Caco-2 (cell line): Measurements from ENCODE around the gene AGAP1. TPM values are rescaled to one million over a fixed set of nuclear protein-coding genes. Genes with fewer than 3 reads are reported as not detected.

Experiments
- BruUV-seq: library from RNA; stranded (reverse); fragments of 400-500 nt; replicated peaks from 2 replicates; lab custom pipeline; 2021; lab: Mats Ljungman, UMichigan
- CTCF ChIA-PET: fragments of 300-600 bp; sonication (Branson Sonifier 250); formaldehyde crosslinking; loops from one replicate; lab custom pipeline; 2022; ENCODE audit warnings: antibody characterized with exemption; lab: Charles Lee
- POLR2A ChIA-PET: fragments of 300-600 bp; sonication (Branson Sonifier 250); formaldehyde crosslinking; loops from one replicate; lab custom pipeline; 2022; ENCODE audit warnings: antibody characterized with exemption; lab: Charles Lee
- DNase-seq, 2 experiments: peaks; one replicate each; pipeline versions ENCODE4 v3.0.0 to v3.0.0-alpha.2; 2020 to 2022
- H3K27me3 ChIP-seq: replicated peaks from 2 replicates; pipeline ENCODE4 v1.6.0; 2011; ENCODE audit warnings: low read length; ENCODE audit not compliant: control insufficient read depth, insufficient read depth
- H3K36me3 ChIP-seq: 2 replicates; pipeline ENCODE4 v1.5.1; 2011; ENCODE audit warnings: low read length; ENCODE audit not compliant: control insufficient read depth, insufficient read depth
- H3K4me1 ChIP-seq: fragments of 250-450 bp; sonication (Bioruptor Pico); 2 replicates; pipeline ENCODE4 v1.5.1; 2020; ENCODE audit warnings: mild to moderate bottlenecking
- H3K4me3 ChIP-seq: 2 replicates; pipeline ENCODE4 v1.5.1; 2011; ENCODE audit warnings: low read depth, mild to moderate bottlenecking, control low read depth, low read length
- H3K9me3 ChIP-seq: fragments of 250-450 bp; sonication (Bioruptor Pico); 2 replicates; pipeline ENCODE4 v1.5.1; 2020; ENCODE audit warnings: mild to moderate bottlenecking, moderate library complexity
- H3K27ac Mint-ChIP-seq: one replicate; pipeline ENCODE4 v1.8.0; 2022; ENCODE audit warnings: mixed read lengths; ENCODE audit not compliant: unreplicated experiment
- H3K27me3 Mint-ChIP-seq: one replicate; pipeline ENCODE4 v1.8.0; 2022; ENCODE audit warnings: mixed read lengths; ENCODE audit not compliant: insufficient read depth, unreplicated experiment
- H3K36me3 Mint-ChIP-seq: one replicate; pipeline ENCODE4 v1.8.0; 2022; ENCODE audit warnings: mild to moderate bottlenecking, mixed read lengths; ENCODE audit not compliant: insufficient read depth, unreplicated experiment
- H3K4me1 Mint-ChIP-seq: one replicate; pipeline ENCODE4 v1.8.0; 2022; ENCODE audit warnings: low read depth, mixed read lengths; ENCODE audit not compliant: unreplicated experiment
- H3K4me3 Mint-ChIP-seq: one replicate; pipeline ENCODE4 v1.8.0; 2022; ENCODE audit warnings: mild to moderate bottlenecking, moderate library complexity, mixed read lengths; ENCODE audit not compliant: unreplicated experiment
- H3K9me3 Mint-ChIP-seq: one replicate; pipeline ENCODE4 v1.8.0; 2022; ENCODE audit warnings: mixed read lengths; ENCODE audit not compliant: unreplicated experiment
- CTCF ChIP-seq, 2 experiments: fragments of 200-600 bp in 1 of 2; IDR thresholded peaks; 1 replicate in 1 of 2; 2 replicates in 1 of 2; pipeline versions ENCODE4 v1.5.1 to v1.8.0; 2011 to 2022; ENCODE audit warnings: antibody characterized with exemption in 1 of 2, control low read depth in 1 of 2, inconsistent platforms in 1 of 2, low read depth in 1 of 2, low read length in 1 of 2, mild to moderate bottlenecking in 1 of 2, moderate library complexity in 1 of 2; ENCODE audit not compliant: insufficient read depth in 1 of 2, severe bottlenecking in 1 of 2, unreplicated experiment in 1 of 2
- intact Hi-C: fragments of 100-400 bp; cut with micrococcal nuclease; formaldehyde crosslinking; loops from one replicate; pipeline ENCODE4 v1.10.0; 2022; ENCODE audit not compliant: unreplicated experiment
- total RNA-seq: library from RNA; stranded (reverse); gene quantifications from 2 replicates; pipeline ENCODE4 v1.2.3, GENCODE V29; 2022

Gene AGAP1
- total RNA-seq, 1 experiment from 2014 or later = 41.7 TPM

GRCh38 chr2:235937526-235937925 is 443.7 kb downstream of the AGAP1 start:
- intact Hi-C loops = no loop called here
- ChIA-PET POLR2A (no interaction called here), CTCF (no interaction called here)
- BruUV-seq = no TSS peak
- Histone ChIP-seq H3K27me3 (no peaks in the 10 kb centered on the region), H3K36me3 (no peaks in the 10 kb centered on the region), H3K9me3 (no peaks in the 10 kb centered on the region), H3K4me1 (no peaks in the 10 kb centered on the region), H3K4me3 (no peak overlapping the region)
- Mint-ChIP-seq H3K4me1 (peaks cover 7% of the 10 kb centered on the region), H3K36me3 (peaks cover 28% of the 10 kb centered on the region), H3K4me3 (no peak overlapping the region), H3K27ac (no peak overlapping the region), H3K27me3 (no peaks in the 10 kb centered on the region), H3K9me3 (peaks cover 8% of the 10 kb centered on the region)
- TF ChIP-seq CTCF (IDR thresholded peaks at IDR 0.05; ENCODE audit: insufficient read depth in 1 of 2, low read depth in 1 of 2, low read length in 1 of 2, severe bottlenecking in 1 of 2, unreplicated experiment in 1 of 2) = no peak
- no peak for DNase-seq

GRCh38 chr2:235937936-235938335 is 444.1 kb downstream of the AGAP1 start:
- H3K4me3 Mint-ChIP-seq = no peak overlapping the region
- no peaks in the 10 kb centered on the region for H3K27me3 Mint-ChIP-seq
- TF ChIP-seq CTCF (IDR thresholded peaks at IDR 0.05; ENCODE audit: insufficient read depth in 1 of 2, low read depth in 1 of 2, low read length in 1 of 2, severe bottlenecking in 1 of 2, unreplicated experiment in 1 of 2) = no peak
- Histone ChIP-seq H3K9me3 (no peaks in the 10 kb centered on the region), H3K36me3 (no peaks in the 10 kb centered on the region), H3K4me1 (no peaks in the 10 kb centered on the region), H3K27me3 (no peaks in the 10 kb centered on the region), H3K4me3 (no peak overlapping the region)
- peaks cover 8% of the 10 kb centered on the region for H3K9me3 Mint-ChIP-seq
- ChIA-PET POLR2A (no interaction called here), CTCF (no interaction called here)
- H3K4me1 Mint-ChIP-seq = peaks cover 7% of the 10 kb centered on the region
- peaks cover 28% of the 10 kb centered on the region for H3K36me3 Mint-ChIP-seq
- BruUV-seq = no TSS peak
- intact Hi-C loops = no loop called here
- no peak overlapping the region for H3K27ac Mint-ChIP-seq
- no peak for DNase-seq

- no TSS peak for BruUV-seq
- Mint-ChIP-seq H3K4me3 (no peak overlapping the region), H3K36me3 (peaks cover 28% of the 10 kb centered on the region), H3K4me1 (peaks cover 7% of the 10 kb centered on the region), H3K27ac (no peak overlapping the region), H3K27me3 (no peaks in the 10 kb centered on the region), H3K9me3 (peaks cover 8% of the 10 kb centered on the region)
- Histone ChIP-seq H3K4me1 (no peaks in the 10 kb centered on the region), H3K4me3 (no peak overlapping the region), H3K9me3 (no peaks in the 10 kb centered on the region), H3K27me3 (no peaks in the 10 kb centered on the region), H3K36me3 (no peaks in the 10 kb centered on the region)
- intact Hi-C loops = no loop called here
- ChIA-PET POLR2A (no interaction called here), CTCF (no interaction called here)
- no peak for DNase-seq
- TF ChIP-seq CTCF (IDR thresholded peaks at IDR 0.05; ENCODE audit: insufficient read depth in 1 of 2, low read depth in 1 of 2, low read length in 1 of 2, severe bottlenecking in 1 of 2, unreplicated experiment in 1 of 2) = no peak
Measured at GRCh38 chr2:235938611-235939010, 444.8 kb downstream of the AGAP1 start.
